Cortex of kidney (tissue), 1 donor: Measurements from ENCODE around the gene DUSP23.

Experiments used
- DNase-seq: peaks from one replicate; lab custom pipeline; 2025; lab: John Stamatoyannopoulos, UW

The DUSP23 gene

DNA sequence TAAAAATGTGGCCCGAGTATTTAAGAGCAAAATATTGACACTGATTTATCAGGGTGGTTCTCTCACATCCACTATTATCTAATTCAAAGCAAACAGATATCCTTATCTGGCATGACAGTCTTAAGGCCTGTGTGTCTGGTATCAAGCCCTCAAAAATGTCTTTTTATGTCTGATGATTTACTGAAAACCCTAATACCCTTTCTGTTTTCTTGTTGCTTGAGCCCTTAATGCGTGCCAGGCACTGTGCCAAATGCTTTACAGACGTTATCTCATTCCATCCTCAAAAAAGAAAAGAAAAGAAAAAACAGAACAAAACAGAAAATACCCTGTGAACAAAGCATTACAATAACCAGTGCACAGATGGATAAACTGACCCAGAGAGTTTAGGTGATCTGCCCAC, 5.7 kb downstream of the DUSP23 start:
- DNase-seq: no peak

DNA sequence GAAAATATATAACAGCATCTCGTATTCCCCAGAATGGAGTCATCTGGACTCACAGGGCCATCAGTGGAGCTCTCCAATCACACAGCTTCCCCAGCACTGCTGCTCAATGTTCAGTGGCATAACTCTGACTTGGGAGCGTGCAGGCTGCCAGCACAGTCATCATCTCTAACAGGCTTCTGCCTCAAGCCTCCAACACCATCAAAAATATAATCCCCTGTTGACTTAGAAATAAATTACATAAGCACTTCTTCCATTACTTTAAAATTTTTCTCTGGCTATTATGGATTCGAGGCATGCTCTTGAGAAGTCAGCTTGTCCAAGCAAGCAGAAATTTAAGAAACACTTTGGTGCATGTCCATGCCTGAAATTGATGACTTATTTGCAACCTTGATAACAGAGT, 6.2 kb downstream of the DUSP23 start:
- DNase-seq: no peak

DNA sequence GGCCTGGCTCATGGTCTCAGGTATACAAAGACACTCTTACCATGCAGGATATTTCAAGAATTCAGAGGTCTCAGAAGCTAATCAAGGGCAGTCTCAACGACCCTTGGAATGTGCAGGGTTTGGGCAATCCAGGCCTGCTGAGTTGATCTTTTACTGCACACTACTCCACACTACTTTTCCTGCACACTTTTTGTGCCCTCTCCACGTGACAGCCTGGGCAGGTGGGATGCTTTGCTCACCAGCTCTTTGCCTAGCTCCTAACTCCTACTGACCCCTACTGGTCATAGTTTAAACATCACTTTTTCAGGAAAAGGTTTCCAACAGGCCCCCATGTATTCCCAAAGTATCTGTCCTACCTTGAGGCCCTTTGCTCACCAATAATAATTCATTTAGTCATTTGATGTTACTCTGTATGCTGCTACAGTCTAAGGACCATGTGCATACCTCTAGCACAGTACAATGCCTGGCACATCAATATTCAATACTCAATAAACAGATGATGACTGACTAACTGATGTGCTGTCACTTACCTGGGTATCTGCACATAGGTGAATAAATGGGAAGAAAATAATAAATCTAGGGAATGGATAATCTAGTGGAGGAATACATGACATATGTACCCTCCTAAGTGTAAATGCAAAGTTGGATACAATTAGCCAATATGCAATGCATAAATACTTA, 9.6 kb downstream of the DUSP23 start:
- DNase-seq: no peak

DNA sequence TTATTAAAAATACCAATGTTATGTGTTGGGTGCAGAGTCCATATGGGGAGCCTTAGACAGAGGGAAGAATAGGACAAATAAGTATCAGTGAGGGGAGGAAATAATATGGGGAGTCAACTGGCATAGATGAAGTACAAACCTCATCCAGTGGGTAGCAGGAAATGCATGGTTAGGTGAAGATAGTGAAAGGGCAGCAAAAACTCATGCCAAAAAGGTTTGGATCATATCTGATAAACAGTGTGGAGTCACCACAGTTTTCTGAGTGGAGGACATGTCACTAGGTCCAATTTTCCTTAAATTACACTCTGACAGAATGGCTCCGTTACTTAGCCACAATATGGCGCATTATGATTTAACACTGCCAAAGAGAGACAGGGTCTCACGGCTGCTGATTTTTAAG, 10.3 kb downstream of the DUSP23 start:
- no peak for DNase-seq

DNA sequence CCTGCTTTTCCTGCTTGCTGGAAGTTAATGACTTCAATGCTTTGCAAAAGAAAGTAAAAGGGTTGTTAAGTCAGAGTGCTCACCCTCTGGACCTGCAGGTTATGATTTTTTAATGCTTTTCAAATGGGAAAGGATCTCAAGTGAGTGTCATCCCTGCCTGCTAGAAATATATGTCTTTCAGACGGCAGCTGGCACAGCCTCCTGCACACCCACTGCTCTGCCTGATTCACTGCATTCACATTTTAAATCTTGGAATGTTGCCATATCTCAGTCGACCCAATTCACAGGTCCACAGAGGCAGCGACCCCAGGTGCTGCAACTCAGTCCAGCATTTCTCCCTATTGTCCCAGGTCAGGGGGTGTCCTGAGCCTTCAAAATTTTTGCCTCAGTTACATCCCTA, 10.7 kb downstream of the DUSP23 start:
- no peak for DNase-seq

DNA sequence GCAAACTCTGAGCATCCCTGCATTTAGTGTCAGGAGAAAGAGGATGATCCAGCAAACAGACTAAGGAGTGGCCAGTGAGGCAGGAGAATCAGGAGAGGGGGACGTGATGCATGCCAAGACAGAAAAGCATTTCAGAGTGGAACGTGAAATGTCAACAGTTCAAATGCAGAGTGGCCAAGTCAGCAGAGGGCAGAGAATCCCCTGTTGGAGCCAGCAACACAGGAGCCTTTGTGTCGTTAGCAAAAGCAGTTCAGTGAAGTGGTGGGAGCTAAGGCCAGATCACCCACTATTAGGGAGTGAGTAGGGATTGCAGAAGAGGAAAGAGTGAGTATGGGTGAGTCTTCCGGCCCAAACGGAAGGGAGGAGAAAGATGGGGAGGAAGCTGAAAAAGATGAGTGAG, 14.8 kb downstream of the DUSP23 start:
- DNase-seq: no peak

DNA sequence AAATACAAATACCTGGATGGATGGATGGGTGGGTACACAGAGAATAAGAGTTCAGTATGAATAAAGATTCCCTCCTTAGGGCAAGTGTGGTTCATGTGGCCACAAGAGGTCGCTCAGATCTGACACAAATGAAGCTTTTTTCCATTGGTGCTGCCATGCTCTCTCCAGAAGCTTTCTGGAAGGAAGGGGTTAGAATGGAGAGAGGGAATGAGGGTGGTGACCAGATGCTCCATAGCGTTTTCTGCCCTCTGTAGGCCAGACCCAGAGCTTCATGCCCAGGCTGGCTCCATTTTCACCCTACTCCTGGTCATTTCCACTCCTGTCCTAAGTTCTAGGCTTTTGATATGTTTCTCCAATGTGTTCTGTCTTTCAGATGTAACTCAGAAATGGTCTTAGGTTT, 18.1 kb downstream of the DUSP23 start:
- no peak for DNase-seq

DNA sequence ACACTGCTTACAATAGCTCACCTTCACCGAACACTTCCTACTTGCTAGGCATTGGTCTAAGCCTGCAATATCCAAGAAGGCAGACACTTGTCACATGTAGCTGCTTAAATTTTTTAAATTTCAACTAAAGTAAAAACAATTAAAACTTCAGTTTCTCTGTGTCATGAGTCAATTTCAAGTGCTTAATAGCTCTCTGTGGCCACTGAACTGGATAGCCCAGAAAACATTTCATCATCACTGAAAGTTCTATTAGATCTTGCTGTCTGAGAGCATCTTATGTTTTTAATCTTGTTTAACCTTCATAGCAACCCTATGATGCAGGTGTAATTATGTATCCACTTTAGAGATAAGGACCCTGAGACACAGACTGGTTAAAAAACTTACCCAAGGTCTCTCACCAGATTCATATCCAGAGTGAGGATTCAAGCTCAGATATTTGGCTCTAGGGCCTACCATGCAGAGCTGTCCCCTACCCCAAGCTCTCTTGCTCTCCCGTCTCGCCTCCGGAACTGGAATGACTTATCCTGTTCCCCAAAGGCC, 18.8 kb downstream of the DUSP23 start:
- no peak for DNase-seq

DNA sequence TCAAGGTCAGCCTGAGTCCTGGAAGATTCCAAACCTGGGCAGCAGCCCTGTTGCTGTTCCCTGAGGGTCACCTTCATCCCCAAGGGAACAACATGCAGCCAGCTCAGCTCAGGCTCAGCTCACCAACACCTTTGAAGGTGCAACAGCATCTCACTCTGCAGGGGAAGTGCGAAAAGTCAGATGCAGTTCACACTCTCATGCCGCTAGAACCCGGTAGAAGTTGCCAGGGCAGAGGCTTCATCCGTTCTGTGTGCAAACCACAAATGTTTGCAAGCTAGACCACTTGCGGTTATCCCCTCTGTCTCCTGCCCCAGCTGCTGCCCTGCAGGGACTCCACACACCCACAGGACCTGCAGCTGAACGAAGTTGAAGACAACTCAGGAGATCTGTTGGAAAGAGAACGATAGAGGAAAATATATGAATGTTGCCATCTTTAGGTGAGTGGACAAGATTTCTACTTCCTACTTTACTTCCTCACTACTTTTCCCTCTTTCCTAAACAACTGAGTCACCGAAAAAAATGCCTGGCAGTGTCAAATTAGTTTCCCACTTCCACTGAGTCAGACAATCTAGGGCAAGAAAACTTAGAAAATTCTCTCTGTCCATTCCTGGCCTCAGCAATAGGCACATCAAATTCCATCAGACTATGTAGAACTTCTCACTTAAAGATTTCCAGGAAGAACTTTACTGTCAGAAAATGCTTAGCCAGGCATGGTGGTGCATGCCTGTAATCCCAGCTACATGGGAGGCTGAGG, 19.6 kb downstream of the DUSP23 start:
- no peak for DNase-seq

DNA sequence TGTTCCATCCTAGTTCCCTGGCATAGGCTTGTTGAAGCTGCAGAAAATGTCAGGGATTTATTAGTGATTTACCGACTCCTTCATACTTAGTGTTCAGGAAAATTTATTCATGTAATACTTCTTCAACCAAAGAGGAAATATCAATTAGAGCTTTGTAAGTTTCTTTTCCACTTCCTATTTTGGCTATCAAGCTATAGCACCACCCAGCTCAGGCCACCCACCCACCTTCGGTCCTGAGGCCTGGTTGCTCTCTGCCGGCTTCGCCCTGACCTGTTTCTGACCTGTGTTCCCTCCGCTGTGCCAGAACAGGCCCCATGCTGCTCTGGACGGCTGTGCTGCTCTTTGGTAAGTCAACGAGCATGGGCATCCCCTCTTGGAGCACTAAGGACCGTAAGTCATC, 21.3 kb downstream of the DUSP23 start, which contains the start of gene FCRL6:
FCRL6 (plus strand) TSS at position 250 of the 400 bp plus-strand sequence; CDS start at position 315, 65 bp downstream.
- no peak for DNase-seq

DNA sequence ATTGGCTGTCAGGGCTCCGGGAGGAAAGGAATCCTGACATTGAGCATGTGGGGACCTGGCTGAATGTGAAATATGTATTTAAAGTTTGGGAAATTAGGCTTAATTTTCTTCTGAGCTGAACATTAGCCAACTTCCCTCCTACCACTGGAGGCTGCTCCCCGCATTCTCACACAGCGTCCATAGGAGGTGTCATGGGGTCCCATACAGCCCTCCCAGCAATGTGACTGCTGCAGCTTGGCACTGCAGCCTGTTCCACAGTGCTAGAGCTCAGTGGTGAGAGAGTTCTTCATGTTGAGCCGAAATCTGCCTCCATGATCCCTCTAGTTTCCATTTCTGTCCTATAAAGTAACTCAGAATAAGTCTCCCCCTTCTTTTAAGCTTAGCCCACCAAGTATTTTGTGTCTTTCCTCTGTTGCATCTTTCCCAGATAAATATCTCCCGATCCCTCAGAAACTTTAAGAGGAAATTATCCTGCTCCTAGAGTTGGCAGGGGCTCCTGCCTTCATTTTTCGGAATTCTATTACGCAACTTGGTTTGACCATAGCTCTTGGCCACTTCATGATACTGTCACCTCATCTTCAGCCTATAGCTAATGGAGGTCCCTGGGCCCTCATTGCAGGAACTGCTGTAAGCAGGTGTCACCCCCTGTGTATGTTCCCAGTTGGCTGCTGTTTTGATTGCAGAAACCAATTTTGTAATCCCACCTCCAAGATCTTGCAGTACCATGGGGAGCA, 23.4 kb downstream of the DUSP23 start:
- no peak for DNase-seq

DNA sequence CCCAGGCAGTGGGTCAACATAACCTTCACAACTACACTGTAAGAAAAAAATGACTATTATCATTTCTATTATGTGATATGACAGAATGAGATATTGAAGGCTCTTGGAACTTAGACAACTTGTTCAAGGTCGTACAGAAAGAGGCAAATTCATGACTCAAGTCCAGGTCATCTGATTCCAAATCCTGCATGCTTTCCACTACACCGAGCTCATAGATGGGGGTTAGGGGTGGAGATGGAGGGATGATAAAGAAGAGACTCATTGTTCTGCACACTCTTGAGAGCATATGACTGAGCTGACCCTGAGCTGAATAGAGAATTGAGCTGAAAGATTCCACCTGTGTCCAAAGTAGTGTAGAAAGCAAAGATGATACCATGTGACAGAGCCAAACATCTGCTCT, 24.2 kb downstream of the DUSP23 start:
- no peak for DNase-seq

DNA sequence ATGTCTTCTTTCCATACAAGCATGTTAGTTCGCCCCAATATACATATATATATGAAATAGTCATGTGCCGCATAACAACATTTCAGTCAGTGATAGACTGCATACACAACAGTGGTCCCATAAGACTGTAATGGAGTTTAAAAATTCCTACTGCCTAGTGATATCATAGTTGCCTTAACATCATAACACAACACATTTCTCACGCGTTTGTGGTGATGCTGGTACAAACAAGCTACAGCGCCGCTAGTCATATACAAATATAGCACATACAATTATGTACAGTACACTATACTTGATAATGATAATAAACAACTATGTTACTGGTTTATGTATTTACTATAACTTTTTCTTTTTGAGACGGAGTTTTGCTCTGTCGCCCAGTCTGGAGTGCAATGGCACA, 35.2 kb downstream of the DUSP23 start:
- no peak for DNase-seq

DNA sequence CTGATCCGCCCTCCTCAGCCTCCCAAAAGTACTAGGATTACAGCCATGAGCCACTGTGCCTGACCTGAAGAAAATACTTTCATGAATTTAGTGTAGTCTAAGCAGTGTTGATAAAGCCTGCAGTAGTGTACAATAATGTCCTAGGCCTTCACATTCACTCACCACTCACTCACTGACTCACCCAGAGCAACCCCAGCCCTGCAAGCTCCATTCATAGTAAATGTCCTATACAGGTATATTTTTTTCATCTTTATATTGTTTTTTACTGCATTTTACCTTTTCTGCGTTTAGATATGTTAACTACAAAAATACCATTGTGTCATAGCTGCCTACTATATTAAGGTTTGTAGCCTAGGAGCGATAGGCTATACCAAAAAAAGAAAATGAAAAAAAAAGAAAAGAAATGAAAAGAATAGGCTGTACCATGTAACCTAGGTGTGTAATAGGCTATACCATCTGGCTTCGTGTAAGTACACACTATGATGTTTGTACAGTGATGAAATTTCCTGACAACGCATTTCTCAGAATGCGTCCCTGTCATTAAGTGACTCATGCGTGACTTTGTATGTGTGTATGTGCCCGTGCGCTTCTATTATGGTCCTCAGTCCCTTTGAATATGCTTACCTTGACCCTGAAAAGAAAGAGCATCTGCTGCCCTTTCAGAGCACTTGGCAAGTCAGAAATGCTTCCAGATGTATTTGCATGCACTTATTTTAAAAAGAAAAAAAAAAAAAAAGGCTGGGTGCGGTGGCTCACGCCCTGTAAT, 36.7 kb downstream of the DUSP23 start:
- DNase-seq: no peak

DNA sequence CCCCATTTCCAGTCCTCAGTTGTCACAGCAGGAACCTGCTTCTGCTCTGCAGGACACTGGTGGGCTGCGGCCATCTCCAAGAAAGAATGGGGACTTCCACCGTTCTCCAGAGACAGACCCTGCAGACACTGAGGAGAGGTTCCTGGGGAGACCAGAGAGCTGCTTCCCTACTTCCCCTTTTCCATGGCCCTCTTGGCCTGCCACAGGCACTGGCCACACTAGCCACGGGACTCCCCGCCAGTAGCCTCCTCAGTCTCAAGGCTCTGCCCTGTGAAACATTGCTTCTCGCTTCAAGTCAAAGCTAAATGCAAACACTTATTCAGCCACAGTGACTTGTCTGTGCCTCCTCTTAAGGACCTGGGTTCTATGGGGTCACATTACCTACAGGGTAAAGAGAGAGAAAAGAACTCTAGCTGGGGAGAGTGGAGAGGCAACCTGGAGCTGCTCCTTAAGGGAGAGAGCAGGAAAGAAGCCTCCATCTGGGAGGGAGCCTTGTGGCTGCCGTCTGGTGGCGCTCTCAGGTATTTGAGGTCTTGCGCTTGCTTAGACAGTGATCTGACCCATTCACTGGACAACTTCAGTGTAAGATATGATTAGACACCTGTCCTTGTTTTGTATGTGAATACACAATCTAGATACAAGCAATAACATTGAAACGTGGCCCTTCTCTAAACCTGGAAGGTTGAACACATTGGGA, 40.6 kb downstream of the DUSP23 start:
- no peak for DNase-seq

DNA sequence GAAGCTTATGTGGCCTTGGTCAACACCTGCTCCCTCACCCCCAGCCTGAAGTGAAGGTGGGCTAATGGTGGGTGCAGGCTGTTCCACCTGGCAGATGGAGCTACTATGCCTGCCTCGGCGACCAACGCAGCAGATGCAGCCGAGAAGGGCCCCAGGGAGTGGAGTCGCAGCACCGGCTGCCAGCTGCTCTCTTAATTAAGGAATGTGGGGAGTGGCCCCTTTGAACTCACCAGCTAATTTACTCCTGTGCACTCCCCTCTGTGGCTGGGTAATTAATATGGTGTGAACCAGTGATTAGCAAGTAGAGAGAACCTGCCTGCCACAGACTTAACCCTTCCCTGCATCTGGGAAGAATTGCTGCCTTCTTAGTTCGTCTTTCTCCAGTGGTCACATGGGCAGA, 42.6 kb downstream of the DUSP23 start:
- no peak for DNase-seq

DNA sequence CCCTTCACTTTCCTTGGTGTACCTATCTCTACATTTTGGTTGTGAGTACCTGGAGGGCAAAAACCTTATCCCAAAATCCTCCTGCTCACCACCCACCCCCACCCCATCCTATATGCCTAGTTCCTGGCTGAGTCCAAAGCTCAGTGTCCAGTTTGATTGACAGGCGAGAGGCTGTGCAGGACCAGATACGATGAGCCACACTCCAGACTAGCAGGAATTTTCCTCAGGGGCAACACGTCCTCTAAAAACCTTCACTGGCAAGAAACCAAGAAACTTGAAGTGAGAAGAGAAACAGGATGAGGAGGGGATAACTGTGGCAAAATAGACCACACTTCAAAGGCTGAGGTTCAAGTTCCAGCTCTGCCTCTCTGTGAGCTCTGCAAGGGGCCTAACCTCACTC, 44.8 kb downstream of the DUSP23 start:
- DNase-seq: no peak

DNA sequence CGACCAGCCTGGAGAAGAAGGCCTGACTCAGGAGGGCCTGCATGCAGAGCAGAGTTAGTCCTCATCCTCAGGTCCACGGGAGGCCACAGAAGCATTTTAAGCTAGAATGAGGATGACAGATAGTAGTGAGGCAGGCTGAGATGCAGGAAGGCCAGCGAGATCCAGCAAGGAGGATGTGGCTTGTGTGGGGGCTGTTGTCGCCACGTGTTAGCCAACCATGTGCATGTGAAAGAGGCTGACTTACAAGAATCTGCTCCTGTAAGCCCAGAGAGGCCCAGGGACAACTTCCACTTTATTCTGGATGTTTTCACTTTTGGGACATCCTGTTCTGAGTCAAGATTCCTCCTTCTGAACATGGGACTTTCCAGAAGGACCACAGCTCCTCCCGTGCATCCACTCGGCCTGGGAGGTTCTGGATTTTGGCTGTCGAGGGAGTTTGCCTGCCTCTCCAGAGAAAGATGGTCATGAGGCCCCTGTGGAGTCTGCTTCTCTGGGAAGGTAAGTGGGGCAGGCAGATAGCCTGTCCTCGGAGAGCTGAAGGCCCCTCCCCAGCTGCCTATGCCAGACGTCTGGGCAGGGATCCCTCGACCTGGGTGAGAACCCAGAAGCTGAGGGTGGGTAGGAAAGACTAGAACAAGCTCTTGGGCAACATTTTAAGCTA, 45.8 kb downstream of the DUSP23 start, which contains the start of gene SLAMF8:
SLAMF8 (plus strand) TSS at position 433 of the 661 bp plus-strand sequence; CDS start at position 459, 26 bp downstream.
- DNase-seq: no peak

DNA sequence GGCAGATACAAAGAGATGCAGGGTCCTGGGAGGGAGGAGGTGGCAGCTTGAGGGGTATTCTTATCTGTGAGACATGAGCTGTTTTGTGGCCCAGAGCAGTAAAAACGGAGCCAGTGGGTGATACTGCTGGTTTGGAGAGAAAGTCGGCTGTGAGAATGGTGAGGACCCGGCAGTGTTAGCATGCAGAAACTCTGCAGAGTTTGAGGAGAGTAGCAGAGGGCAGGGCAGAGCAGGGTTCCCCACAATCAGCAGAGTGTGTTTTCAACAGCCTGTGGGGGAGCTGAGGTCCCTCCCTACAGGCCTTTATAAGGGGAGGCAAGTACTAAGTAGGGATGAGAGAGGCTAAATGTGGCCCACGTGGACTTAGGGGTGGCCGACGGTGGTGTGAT, 46.3 kb downstream of the DUSP23 start:
- DNase-seq: no peak

DNA sequence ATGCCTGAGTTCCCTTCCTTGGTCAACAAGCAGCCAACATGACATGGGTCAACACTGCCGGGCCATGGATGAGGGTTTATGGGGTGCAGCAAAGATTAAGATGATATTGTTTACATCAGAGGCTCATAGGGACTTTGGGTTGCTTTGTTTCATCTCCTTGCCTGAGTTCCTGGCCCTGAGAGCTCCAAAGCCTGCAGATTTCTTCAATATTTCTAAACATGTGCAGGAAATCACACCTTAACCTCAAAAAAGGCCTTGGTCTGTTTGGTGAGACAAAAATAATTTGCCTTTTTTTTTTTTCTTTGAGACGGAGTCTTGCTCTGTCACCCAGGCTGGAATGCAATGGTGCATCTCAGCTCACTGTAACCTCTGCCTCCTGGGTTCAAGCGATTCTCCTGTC, 46.8 kb downstream of the DUSP23 start:
- DNase-seq: no peak

DNA sequence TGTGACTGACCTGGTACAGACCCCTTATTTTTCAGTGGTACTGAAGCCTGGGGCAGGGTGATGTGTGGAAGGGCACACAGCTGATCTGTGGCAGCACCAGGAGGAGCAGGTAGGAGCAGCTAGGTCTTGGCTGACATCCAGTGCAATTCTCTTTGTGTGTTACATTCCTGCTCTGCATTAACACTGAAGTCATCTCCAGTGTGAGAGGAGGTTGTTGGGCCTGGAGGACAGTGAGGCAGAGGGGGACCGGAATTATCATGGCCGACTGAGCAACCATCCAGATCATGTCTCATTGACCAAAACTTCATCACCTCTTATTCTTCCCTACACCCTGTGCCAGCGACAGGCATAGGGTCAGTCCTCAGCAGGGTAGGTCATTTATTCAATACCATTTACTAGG, 47.4 kb downstream of the DUSP23 start:
- DNase-seq: no peak
